ENCODE measurements around the gene PSMC3IP.

PSMC3IP gene

GRCh38 chr17:42561897-42562387 is 15.6 kb downstream of the PSMC3IP start, which contains the start of gene COASY:
Gene COASY, plus strand, starts transcription at chr17:42562148. Its CDS starts 475 bp downstream, at chr17:42562623.
- peak; percentile 88 for TF ChIP-seq MAX (IDR thresholded peaks at IDR 0.05)
- TF ChIP-seq TAF1 (IDR thresholded peaks at IDR 0.05; ENCODE audit: low read depth), result peak; percentile 74; the same call in 1 of the 2 replicates
- TF ChIP-seq TEAD4 (IDR thresholded peaks at IDR 0.05), result peak; percentile 42; the same call in 1 of the 2 replicates
- peak; percentile 51; the same call in 1 of the 2 replicates for TF ChIP-seq TCF12 (IDR thresholded peaks at IDR 0.05; ENCODE audit: low read depth)
- no peak for TF ChIP-seq EGR1 (IDR thresholded peaks at IDR 0.05)
- 0 out of 2 replicates have a peak, but pooled peaks have one; percentile 20 for TF ChIP-seq USF1 (IDR thresholded peaks at IDR 0.05)
- TF ChIP-seq FOXM1 (IDR thresholded peaks at IDR 0.05; ENCODE audit: borderline replicate concordance, low read depth), result no peak
- 0 out of 2 replicates have a peak, but pooled peaks have one; percentile 36 for TF ChIP-seq CEBPB (IDR thresholded peaks at IDR 0.05)
- TF ChIP-seq NFIC (IDR thresholded peaks at IDR 0.05), result no peak
- peak; percentile 62 for TF ChIP-seq YY1 (IDR thresholded peaks at IDR 0.05; ENCODE audit: low read depth)

GRCh38 chr17:42560246-42560645 is 17.3 kb downstream of the PSMC3IP start:
- TF ChIP-seq TCF12 (IDR thresholded peaks at IDR 0.05; ENCODE audit: low read depth) (no peak), CREB1 (IDR thresholded peaks at IDR 0.05; ENCODE audit: low read depth) (no peak), NFIC (IDR thresholded peaks at IDR 0.05) (no peak), FOXM1 (IDR thresholded peaks at IDR 0.05; ENCODE audit: borderline replicate concordance, low read depth) (no peak), CEBPB (IDR thresholded peaks at IDR 0.05) (no peak)

GRCh38 chr17:42559075-42559474 is 18.5 kb downstream of the PSMC3IP start:
- TF ChIP-seq EP300 (IDR thresholded peaks at IDR 0.05; ENCODE audit: borderline replicate concordance) (no peak), CEBPB (IDR thresholded peaks at IDR 0.05) (no peak), MAX (IDR thresholded peaks at IDR 0.05) (no peak), YY1 (IDR thresholded peaks at IDR 0.05; ENCODE audit: low read depth) (no peak), REST (IDR thresholded peaks at IDR 0.05; ENCODE audit: low read depth) (no peak), TAF1 (IDR thresholded peaks at IDR 0.05; ENCODE audit: low read depth) (no peak), USF1 (IDR thresholded peaks at IDR 0.05) (no peak), EGR1 (IDR thresholded peaks at IDR 0.05) (no peak), NFIC (IDR thresholded peaks at IDR 0.05) (no peak), CREB1 (IDR thresholded peaks at IDR 0.05; ENCODE audit: low read depth) (no peak), RAD21 (IDR thresholded peaks at IDR 0.05; ENCODE audit: low read depth) (no peak), ZBTB7A (IDR thresholded peaks at IDR 0.05; ENCODE audit: low read depth) (no peak), TEAD4 (IDR thresholded peaks at IDR 0.05) (no peak), FOXM1 (IDR thresholded peaks at IDR 0.05; ENCODE audit: borderline replicate concordance, low read depth) (no peak), TCF12 (IDR thresholded peaks at IDR 0.05; ENCODE audit: low read depth) (no peak)

- TF ChIP-seq TCF12 (IDR thresholded peaks at IDR 0.05; ENCODE audit: low read depth) (no peak), CEBPB (IDR thresholded peaks at IDR 0.05) (no peak)
Observed at GRCh38 chr17:42555122-42555622, 22.4 kb downstream of the PSMC3IP start.

DNA sequence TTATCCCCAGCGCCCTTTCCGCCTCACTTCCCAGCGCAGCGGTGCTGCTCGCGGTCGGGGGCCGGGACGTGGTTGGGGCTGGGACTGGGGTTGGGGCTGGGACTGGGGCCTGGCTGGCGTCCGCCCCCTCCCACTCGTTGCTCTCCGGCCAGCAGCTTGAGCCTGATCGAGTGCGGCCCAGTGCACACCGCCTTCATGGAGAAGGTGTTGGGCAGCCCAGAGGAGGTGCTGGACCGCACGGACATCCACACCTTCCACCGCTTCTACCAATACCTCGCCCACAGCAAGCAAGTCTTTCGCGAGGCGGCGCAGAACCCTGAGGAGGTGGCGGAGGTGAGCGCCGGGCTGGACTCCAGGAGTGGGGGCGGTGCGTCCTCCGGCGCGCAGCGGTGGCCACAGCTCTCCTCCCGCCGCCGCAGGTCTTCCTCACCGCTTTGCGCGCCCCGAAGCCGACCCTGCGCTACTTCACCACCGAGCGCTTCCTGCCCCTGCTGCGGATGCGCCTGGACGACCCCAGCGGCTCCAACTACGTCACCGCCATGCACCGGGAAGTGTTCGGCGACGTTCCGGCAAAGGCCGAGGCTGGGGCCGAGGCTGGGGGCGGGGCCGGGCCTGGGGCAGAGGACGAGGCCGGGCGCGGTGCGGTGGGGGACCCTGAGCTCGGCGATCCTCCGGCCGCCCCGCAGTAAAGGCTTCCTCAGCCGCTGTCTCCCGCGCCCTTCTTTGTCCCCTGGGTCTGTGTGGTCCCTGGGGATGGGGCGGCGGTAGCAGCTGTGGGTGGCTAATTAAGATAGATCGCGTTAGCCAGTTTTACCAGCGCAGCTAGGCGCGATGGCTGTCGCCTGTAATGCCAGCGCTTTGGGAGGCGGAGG is 23.0 kb downstream of the PSMC3IP start:
- TF ChIP-seq USF1 (IDR thresholded peaks at IDR 0.05) (no peak), EGR1 (IDR thresholded peaks at IDR 0.05) (peak; percentile 64; the same call in 1 of the 2 replicates), NFIC (IDR thresholded peaks at IDR 0.05) (no peak), CREB1 (IDR thresholded peaks at IDR 0.05; ENCODE audit: low read depth) (peak; percentile 75), RAD21 (IDR thresholded peaks at IDR 0.05; ENCODE audit: low read depth) (no peak), FOXM1 (IDR thresholded peaks at IDR 0.05; ENCODE audit: borderline replicate concordance, low read depth) (no peak), TAF1 (IDR thresholded peaks at IDR 0.05; ENCODE audit: low read depth) (peak; percentile 82), TEAD4 (IDR thresholded peaks at IDR 0.05) (peak; percentile 20; the same call in 1 of the 2 replicates), EP300 (IDR thresholded peaks at IDR 0.05; ENCODE audit: borderline replicate concordance) (no peak), TCF12 (IDR thresholded peaks at IDR 0.05; ENCODE audit: low read depth) (peak; percentile 58; the same call in 1 of the 2 replicates), MAX (IDR thresholded peaks at IDR 0.05) (peak; percentile 81), REST (IDR thresholded peaks at IDR 0.05; ENCODE audit: low read depth) (0 out of 2 replicates have a peak, but pooled peaks have one; percentile 11), CEBPB (IDR thresholded peaks at IDR 0.05) (no peak), YY1 (IDR thresholded peaks at IDR 0.05; ENCODE audit: low read depth) (peak; percentile 69), ZBTB7A (IDR thresholded peaks at IDR 0.05; ENCODE audit: low read depth) (peak; percentile 84)

All from Ishikawa (cell line).